Stimulated activated CD8-positive, alpha-beta memory T cell treated with anti-CD3 and anti-CD28 coated beads, Interleukin-12 subunit alpha, Interleukin-12 subunit beta, amount 100 ng/mL, for 1 hour (primary cell): ENCODE measurements around the gene ITGB2.

Experiments used
- DNase-seq: peaks from one replicate; pipeline ENCODE4 v3.0.0-alpha.2; 2020; ENCODE audit warnings: low read depth

The ITGB2 gene

GRCh38 chr21:44920694-44921604 is at the start of gene ITGB2:
Gene ITGB2 (minus strand): TSS chr21:44920899. CDS start chr21:44910782, 10,117 bp downstream.
- DNase-seq = no peak

- no peak for DNase-seq
Observed at GRCh38 chr21:44969931-44970755, 49.4 kb upstream of the ITGB2 start.

GRCh38 chr21:44969066-44969670 is 48.5 kb upstream of the ITGB2 start:
- DNase-seq = no peak

GRCh38 chr21:44967082-44968047 is 46.7 kb upstream of the ITGB2 start:
- no peak for DNase-seq

GRCh38 chr21:44966135-44967081 is 45.7 kb upstream of the ITGB2 start:
- no peak for DNase-seq

- no peak for DNase-seq
Observed at GRCh38 chr21:44965251-44966022, 44.7 kb upstream of the ITGB2 start.

- DNase-seq = no peak
Observed at GRCh38 chr21:44964381-44964780, 43.7 kb upstream of the ITGB2 start.

- DNase-seq = no peak
Observed at GRCh38 chr21:44962403-44962966, 41.8 kb upstream of the ITGB2 start.

- no peak for DNase-seq
Observed at GRCh38 chr21:44960141-44961092, 39.7 kb upstream of the ITGB2 start.

- no peak for DNase-seq
Observed at GRCh38 chr21:44959376-44960091, 38.8 kb upstream of the ITGB2 start.

GRCh38 chr21:44958471-44959191 is 37.9 kb upstream of the ITGB2 start:
- DNase-seq = no peak

- DNase-seq = no peak
Observed at GRCh38 chr21:44957901-44958451, 37.3 kb upstream of the ITGB2 start.

- DNase-seq = no peak
Observed at GRCh38 chr21:44957047-44957831, 36.5 kb upstream of the ITGB2 start.

- no peak for DNase-seq
Observed at GRCh38 chr21:44956356-44957046, 35.8 kb upstream of the ITGB2 start.

GRCh38 chr21:44955798-44956175 is 35.1 kb upstream of the ITGB2 start:
- DNase-seq = no peak
